OCI-LY3 (cell line): Measurements from ENCODE around the gene GUCD1.

Experiments
- EZH2phosphoT487 ChIP-seq: fragments of 200-600 bp; shearing (Covaris generic); IDR thresholded peaks from 2 replicates; pipeline ENCODE4 v1.6.1; 2018; ENCODE audit warnings: antibody characterized with exemption, mixed run types, low read depth
- TF ChIP-seq, protein P1 (sequence below): fragments of 200-600, 300-600 bp; sonication (generic); IDR thresholded peaks from 2 replicates; pipeline ENCODE4 v1.5.1; 2014; ENCODE audit warnings: antibody characterized with exemption, low read length, low read depth

- TF ChIP-seq, protein P1, sequence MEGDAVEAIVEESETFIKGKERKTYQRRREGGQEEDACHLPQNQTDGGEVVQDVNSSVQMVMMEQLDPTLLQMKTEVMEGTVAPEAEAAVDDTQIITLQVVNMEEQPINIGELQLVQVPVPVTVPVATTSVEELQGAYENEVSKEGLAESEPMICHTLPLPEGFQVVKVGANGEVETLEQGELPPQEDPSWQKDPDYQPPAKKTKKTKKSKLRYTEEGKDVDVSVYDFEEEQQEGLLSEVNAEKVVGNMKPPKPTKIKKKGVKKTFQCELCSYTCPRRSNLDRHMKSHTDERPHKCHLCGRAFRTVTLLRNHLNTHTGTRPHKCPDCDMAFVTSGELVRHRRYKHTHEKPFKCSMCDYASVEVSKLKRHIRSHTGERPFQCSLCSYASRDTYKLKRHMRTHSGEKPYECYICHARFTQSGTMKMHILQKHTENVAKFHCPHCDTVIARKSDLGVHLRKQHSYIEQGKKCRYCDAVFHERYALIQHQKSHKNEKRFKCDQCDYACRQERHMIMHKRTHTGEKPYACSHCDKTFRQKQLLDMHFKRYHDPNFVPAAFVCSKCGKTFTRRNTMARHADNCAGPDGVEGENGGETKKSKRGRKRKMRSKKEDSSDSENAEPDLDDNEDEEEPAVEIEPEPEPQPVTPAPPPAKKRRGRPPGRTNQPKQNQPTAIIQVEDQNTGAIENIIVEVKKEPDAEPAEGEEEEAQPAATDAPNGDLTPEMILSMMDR: no peak
- no peak for TF ChIP-seq EZH2phosphoT487
These were observed 41.3 kb downstream of the GUCD1 start for GRCh38 chr22:24513378-24514240.
